Stimulated activated CD4-positive, alpha-beta T cell treated with anti-CD3 and anti-CD28 coated beads, Interleukin-12 subunit alpha, Interleukin-12 subunit beta, amount 100 ng/mL, for 24 hours (primary cell): Measurements from ENCODE around the gene MARCKSL1.

ENCODE experiments used
- DNase-seq, 2 experiments: peaks; one replicate each; pipeline ENCODE4 v3.0.0-alpha.2; 2020; ENCODE audit warnings: low read depth in 2 of 2

MARCKSL1 gene

GRCh38 chr1:32352831-32353383 is 16.9 kb upstream of the MARCKSL1 start:
- DNase-seq, result no peak

GRCh38 chr1:32352239-32352745 is 16.3 kb upstream of the MARCKSL1 start:
- DNase-seq, result no peak

- DNase-seq, result peak; percentile 82 to 88
Observed at GRCh38 chr1:32351399-32352238, 15.6 kb upstream of the MARCKSL1 start.

- peak in 1 of 2 experiments; percentile 54 for DNase-seq
Observed at GRCh38 chr1:32350785-32351398, 14.9 kb upstream of the MARCKSL1 start.

- no peak for DNase-seq
Observed at GRCh38 chr1:32349211-32349708, 13.2 kb upstream of the MARCKSL1 start.

- no peak for DNase-seq
Observed at GRCh38 chr1:32346532-32347157, 10.6 kb upstream of the MARCKSL1 start.

GRCh38 chr1:32345289-32345827 is 9.3 kb upstream of the MARCKSL1 start:
- DNase-seq, result no peak

GRCh38 chr1:32342704-32343103 is 6.7 kb upstream of the MARCKSL1 start:
- no peak for DNase-seq

GRCh38 chr1:32341971-32342370 is 5.9 kb upstream of the MARCKSL1 start:
- no peak for DNase-seq

- DNase-seq, result no peak
Observed at GRCh38 chr1:32341186-32341757, 5.2 kb upstream of the MARCKSL1 start.

GRCh38 chr1:32339363-32339978 is 3.4 kb upstream of the MARCKSL1 start:
- DNase-seq, result no peak

GRCh38 chr1:32338637-32339145 is 2.7 kb upstream of the MARCKSL1 start:
- no peak for DNase-seq

- no peak for DNase-seq
Observed at GRCh38 chr1:32337855-32338636, 2.0 kb upstream of the MARCKSL1 start.

- DNase-seq, result peak; percentile 33 to 59
Observed at GRCh38 chr1:32336963-32337675, 1.1 kb upstream of the MARCKSL1 start.

- DNase-seq, result no peak
Observed at GRCh38 chr1:32336591-32336932, 529 bp upstream of the MARCKSL1 start.

- no peak for DNase-seq
Observed at GRCh38 chr1:32335535-32335789, 571 bp downstream of the MARCKSL1 start.

- DNase-seq, result peak in 1 of 2 experiments; percentile 34
Observed at GRCh38 chr1:32334864-32335534, 1.0 kb downstream of the MARCKSL1 start.

GRCh38 chr1:32334274-32334861 is 1.7 kb downstream of the MARCKSL1 start:
- no peak for DNase-seq
